Fibroblast of lung (primary cell): ENCODE results near the gene OSBP2.

Experiments
- CTCF ChIP-seq, 2 donors: IDR thresholded peaks in 1 of 2; conservative IDR thresholded peaks in 1 of 2; 1 replicate in 1 of 2; 2 replicates in 1 of 2; pipeline ENCODE4 v1.5.1; 2011 to 2012; ENCODE audit warnings: low read length in 2 of 2, control low read depth in 1 of 2, inconsistent platforms in 1 of 2, low read depth in 1 of 2, mild to moderate bottlenecking in 1 of 2
- EZH2 ChIP-seq: IDR thresholded peaks from 2 replicates; pipeline ENCODE4 v1.5.1; 2012; ENCODE audit warnings: low read length, control low read depth, mild to moderate bottlenecking; ENCODE audit errors: missing control alignments

DNA sequence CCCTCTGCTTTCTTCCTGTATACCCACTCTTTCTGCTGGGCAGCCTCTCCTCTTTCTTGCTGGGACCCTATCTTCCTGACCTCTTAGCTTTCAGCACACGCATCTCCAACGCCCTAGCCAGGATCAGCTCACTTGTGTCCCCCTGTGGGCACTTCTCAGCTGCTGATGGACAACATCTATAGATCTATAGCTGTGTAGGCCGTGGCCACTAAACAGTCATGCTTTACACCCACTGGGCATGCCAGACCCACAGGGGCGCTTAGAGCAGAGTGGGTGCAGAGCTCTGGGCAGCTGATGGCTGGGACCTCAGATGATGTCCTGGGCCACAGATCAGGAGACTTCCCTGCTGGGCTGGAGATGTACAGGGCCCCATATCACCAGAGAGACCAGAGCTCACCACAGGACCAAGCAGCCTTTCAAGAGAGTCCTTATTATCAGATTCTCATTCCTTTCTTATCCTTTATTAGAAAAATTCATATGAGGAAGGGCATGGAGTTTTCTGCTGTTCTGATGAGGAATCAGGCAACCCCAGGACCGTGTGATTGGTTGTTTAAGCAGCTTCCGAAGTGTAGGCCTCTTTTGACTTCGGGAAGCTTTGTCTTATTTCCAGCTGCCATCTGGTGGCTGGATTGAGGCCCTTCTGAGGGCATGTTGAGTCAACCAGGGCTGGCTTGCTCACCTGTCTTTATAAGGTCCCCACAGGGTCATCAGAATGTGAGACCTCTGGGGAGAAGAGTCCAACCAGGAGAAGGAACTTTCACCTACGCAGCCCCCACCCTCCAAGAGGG lies 60.5 kb downstream of the OSBP2 start:
- TF ChIP-seq CTCF (conservative IDR thresholded peaks at IDR 0.05 in 1 of 2, IDR thresholded peaks at IDR 0.05 in 1 of 2; ENCODE audit: low read depth in 1 of 2, low read length in 2 of 2), result peak; percentile 85 to 90
- TF ChIP-seq EZH2, result no peak
